B cell (primary cell): Measurements from ENCODE around the gene GPR25. TPM values are rescaled to one million over a fixed set of nuclear protein-coding genes. Genes with fewer than 3 reads are reported as not detected.

Experiments used
- ATAC-seq: fragments of 200-7000 bp; cut with Tn5 transposase; one replicate; pipeline ENCODE4 v1.10.0; 2021; ENCODE audit warnings: low read depth, mild to moderate bottlenecking, moderate number of reproducible peaks, moderate library complexity
- CTCF ChIA-PET: fragments of 350-600 bp; sonication (Branson Sonifier 250); formaldehyde crosslinking; loops from one replicate; lab custom pipeline; 2021; ENCODE audit warnings: antibody characterized with exemption, inconsistent platforms; lab: Charles Lee
- POLR2A ChIA-PET: fragments of 350-600 bp; sonication (Branson Sonifier 250); formaldehyde crosslinking; loops from one replicate; lab custom pipeline; 2021; ENCODE audit warnings: antibody characterized with exemption; lab: Charles Lee
- DNase-seq: peaks from one replicate; pipeline ENCODE4 v3.0.0; 2013
- H2AFZ ChIP-seq: 2 replicates; pipeline ENCODE4 v1.6.1; 2012; ENCODE audit warnings: mild to moderate bottlenecking, low read depth, low read length; ENCODE audit not compliant: insufficient read depth, poor library complexity, severe bottlenecking
- H3K27ac ChIP-seq, 2 donors: 1 replicate in 1 of 2; 2 replicates in 1 of 2; pipeline ENCODE4 v1.5.1; 2012 to 2013; ENCODE audit warnings: low read length in 2 of 2, mild to moderate bottlenecking in 2 of 2, moderate library complexity in 1 of 2
- H3K27me3 ChIP-seq, 4 experiments: fragments of 200-600 bp in 1 of 4; sonication (generic) in 1 of 4; replicated peaks in 1 of 4; 1 replicate in 2 of 4; 2 replicates in 2 of 4; pipeline versions ENCODE4 v1.6.1 to v1.7.0; 2013 to 2016; ENCODE audit warnings: low read length in 3 of 4, mild to moderate bottlenecking in 2 of 4, mixed read lengths in 1 of 4, moderate library complexity in 1 of 4; ENCODE audit not compliant: insufficient read depth in 4 of 4, control insufficient read depth in 3 of 4; ENCODE audit errors: control extremely low read depth in 1 of 4
- H3K36me3 ChIP-seq, 2 experiments: replicated peaks in 1 of 2; 1 replicate in 1 of 2; 2 replicates in 1 of 2; pipeline versions ENCODE4 v1.6.1 to v1.7.1; 2013; ENCODE audit warnings: low read length in 1 of 2; ENCODE audit not compliant: insufficient read depth in 2 of 2, control insufficient read depth in 1 of 2; ENCODE audit errors: control extremely low read depth in 1 of 2, extremely low read depth in 1 of 2
- H3K4me1 ChIP-seq, 2 donors: fragments of 200-600 bp in 1 of 2; sonication (generic) in 1 of 2; 1 replicate in 1 of 2; 2 replicates in 1 of 2; pipeline versions ENCODE4 v1.5.1 to v1.6.1; 2013 to 2017; ENCODE audit warnings: low read length in 2 of 2; ENCODE audit not compliant: control insufficient read depth in 2 of 2, insufficient read depth in 2 of 2
- H3K4me2 ChIP-seq: replicated peaks from 2 replicates; pipeline ENCODE3; 2012; ENCODE audit warnings: mild to moderate bottlenecking, low read depth, low read length; ENCODE audit not compliant: poor library complexity, severe bottlenecking
- H3K4me3 ChIP-seq, 5 experiments: fragments of 200-600 bp in 1 of 5; sonication (generic) in 1 of 5; 1 replicate in 3 of 5; 2 replicates in 2 of 5; pipeline versions ENCODE4 v1.5.1 to v1.7.0; 2011 to 2016; ENCODE audit warnings: low read length in 4 of 5, mild to moderate bottlenecking in 4 of 5, low read depth in 2 of 5, control low read depth in 1 of 5, moderate library complexity in 1 of 5; ENCODE audit not compliant: insufficient read depth in 1 of 5; ENCODE audit errors: control extremely low read depth in 1 of 5, extremely low read depth in 1 of 5
- H3K79me2 ChIP-seq: fragments of 200-600 bp; sonication (generic); one replicate; pipeline ENCODE4 v1.6.0; 2016; ENCODE audit warnings: low read length; ENCODE audit not compliant: control insufficient read depth, insufficient read depth
- H3K9ac ChIP-seq: fragments of 200-600 bp; sonication (generic); 2 replicates; pipeline ENCODE4 v1.6.1; 2017; ENCODE audit warnings: mild to moderate bottlenecking, low read length, moderate library complexity
- H3K9me3 ChIP-seq, 3 donors: one replicate each; pipeline versions ENCODE4 v1.6.1 to v1.7.1; 2013; ENCODE audit warnings: low read length in 2 of 3; ENCODE audit not compliant: control insufficient read depth in 2 of 3, insufficient read depth in 1 of 3; ENCODE audit errors: control extremely low read depth in 1 of 3
- H4K20me1 ChIP-seq: 2 replicates; pipeline ENCODE4 v1.6.0; 2012; ENCODE audit warnings: mild to moderate bottlenecking, low read length; ENCODE audit not compliant: insufficient read depth, control insufficient read depth, poor library complexity, severe bottlenecking
- H3K27ac Mint-ChIP-seq: one replicate; pipeline ENCODE4 v1.8.0; 2021; ENCODE audit warnings: mixed read lengths
- H3K27me3 Mint-ChIP-seq: one replicate; pipeline ENCODE4 v1.8.0; 2021; ENCODE audit warnings: mixed read lengths
- H3K4me1 Mint-ChIP-seq: one replicate; pipeline ENCODE4 v1.8.0; 2021; ENCODE audit warnings: mixed read lengths
- H3K4me3 Mint-ChIP-seq: one replicate; pipeline ENCODE4 v1.8.0; 2021; ENCODE audit warnings: mixed read lengths
- H3K9me3 Mint-ChIP-seq: one replicate; pipeline ENCODE4 v1.8.0; 2022; ENCODE audit warnings: mixed read lengths; ENCODE audit not compliant: insufficient read depth
- CTCF ChIP-seq: fragments of 200-600 bp; IDR thresholded peaks from one replicate; pipeline ENCODE4 v1.8.0; 2022; ENCODE audit warnings: antibody characterized with exemption, mild to moderate bottlenecking
- EZH2 ChIP-seq: IDR thresholded peaks from 2 replicates; pipeline ENCODE4 v1.6.1; 2012; ENCODE audit warnings: borderline replicate concordance, low read depth, mild to moderate bottlenecking, moderate library complexity, low read length; ENCODE audit not compliant: insufficient read depth, poor library complexity, severe bottlenecking
- WGBS: methylation state at CpG from one replicate; pipeline ENCODE4 v1.1.5; 2013; ENCODE audit warnings: missing lambda C conversion rate; ENCODE audit not compliant: insufficient coverage; 5-methylcytosine and 5-hydroxymethylcytosine counted together
- intact Hi-C: fragments of 100-400 bp; cut with micrococcal nuclease; formaldehyde crosslinking; loops from one replicate; pipeline ENCODE4 v1.10.0; 2022
- polyA plus RNA-seq: library from polyadenylated mRNA; depleted of rRNA; stranded (reverse); fragments of >200 nt; gene quantifications from 2 replicates; pipeline ENCODE4 v1.2.3, GENCODE V29; 2012
- total RNA-seq, 2 donors: library from RNA; stranded (reverse); fragments of 120-200 nt in 1 of 2; gene quantifications; 1 replicate in 1 of 2; 2 replicates in 1 of 2; pipeline versions ENCODE4 v1.2.3 to v1.2.4, GENCODE V29; 2013 to 2022

The GPR25 gene
- total and polyA plus RNA-seq, 2 donors (not counting 1 experiment from before 2014, with no cell fraction given), result 1.8 to 3.1 TPM

DNA sequence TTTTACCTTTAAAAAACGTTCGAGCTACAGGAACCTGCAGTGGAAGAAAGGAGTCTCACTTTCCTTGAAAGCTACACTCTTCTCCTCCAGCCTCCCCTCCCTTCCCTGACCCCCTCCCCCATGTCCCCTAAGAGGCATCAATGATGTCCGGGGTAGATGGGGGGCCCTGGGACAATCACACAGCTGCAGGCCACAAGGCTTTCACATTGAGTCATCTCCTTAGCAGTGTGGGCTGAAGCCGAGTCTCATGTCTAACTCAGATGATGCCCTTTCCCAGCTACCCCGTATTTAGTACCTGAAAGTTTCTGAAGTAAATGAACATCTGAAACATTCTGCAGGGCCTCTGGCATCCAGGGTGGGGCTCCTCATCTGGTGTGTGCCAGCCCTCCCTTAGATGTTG, 6.3 kb upstream of the GPR25 start:
- no peak overlapping the region for H3K27ac Mint-ChIP-seq
- H2AFZ ChIP-seq, result no peak overlapping the region
- H3K4me2 ChIP-seq, result no peak overlapping the region
- H3K27ac ChIP-seq, result no peak overlapping the region
- ChIA-PET CTCF (interaction anchor here (1.5 to 2.6 kb wide), 4 partner anchors 21 to 113 kb away, joined by 4 to 9 read pairs (median 6); no protein-coding TSS in a partner anchor), POLR2A (no interaction called here)
- H3K9me3 Mint-ChIP-seq, result no peaks in the 10 kb centered on the region
- H3K9ac ChIP-seq, result no peak overlapping the region
- 72% methylated on average over 3 of the region's 5 CpGs for WGBS
- peaks cover 19 to 54% of the 10 kb centered on the region in 2 donors for H3K4me1 ChIP-seq
- H3K79me2 ChIP-seq, result no peaks in the 10 kb centered on the region
- intact Hi-C loops, result no loop called here
- no peaks in the 10 kb centered on the region for H4K20me1 ChIP-seq
- ATAC-seq, result peak; percentile 23
- DNase-seq, result no peak
- H3K4me3 ChIP-seq, result no peak overlapping the region
- H3K4me3 Mint-ChIP-seq, result no peak overlapping the region
- H3K27me3 ChIP-seq, result no peaks in the 10 kb centered on the region
- no peak for TF ChIP-seq CTCF
- no peak for TF ChIP-seq EZH2
- H3K9me3 ChIP-seq, result no peaks in the 10 kb centered on the region
- no peaks in the 10 kb centered on the region for H3K27me3 Mint-ChIP-seq
- H3K36me3 ChIP-seq, result no peaks in the 10 kb centered on the region
- peaks cover 62% of the 10 kb centered on the region for H3K4me1 Mint-ChIP-seq

DNA sequence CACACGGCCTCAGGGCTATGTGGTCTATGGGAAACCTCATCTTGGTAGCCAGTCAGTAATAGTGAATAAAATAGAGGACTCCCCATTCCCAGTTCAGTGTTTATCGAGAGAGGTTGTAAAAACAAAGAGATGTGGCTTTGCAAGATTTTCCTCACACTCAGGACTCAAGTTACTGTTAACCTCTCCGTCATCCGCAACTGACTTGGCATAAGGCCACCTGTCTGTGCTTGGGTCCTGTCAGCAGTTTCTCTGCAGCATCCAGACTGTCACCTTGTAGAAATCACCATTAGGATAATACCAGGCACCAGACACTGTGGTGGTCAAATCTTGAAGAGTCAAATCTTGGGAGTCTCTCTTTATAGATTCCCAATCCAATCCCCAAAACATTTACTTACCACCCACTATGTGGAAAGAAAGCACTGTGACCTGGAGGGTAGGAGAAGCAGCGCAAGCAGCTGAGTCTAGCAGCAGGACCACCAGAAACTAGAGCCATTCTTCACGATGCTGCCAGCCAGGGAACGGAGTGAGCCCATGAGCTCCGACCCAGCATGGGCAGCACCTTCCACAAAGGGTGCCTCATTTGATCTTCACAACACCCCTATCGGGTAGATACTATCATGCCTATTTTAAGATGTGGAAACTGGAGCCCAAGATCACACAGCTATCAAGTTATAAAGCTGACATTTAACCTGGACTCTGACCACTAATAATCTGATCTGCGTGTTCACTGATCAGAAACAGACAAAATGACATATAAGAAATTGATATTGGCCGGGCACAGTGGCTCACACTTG, 5.6 kb upstream of the GPR25 start:
- no peak overlapping the region for H3K27ac Mint-ChIP-seq
- Histone ChIP-seq H3K27me3 (no peaks in the 10 kb centered on the region), H3K79me2 (no peaks in the 10 kb centered on the region), H2AFZ (no peak overlapping the region), H3K4me1 (peaks cover 23 to 61% of the 10 kb centered on the region in 2 donors), H4K20me1 (no peaks in the 10 kb centered on the region), H3K4me3 (no peak overlapping the region), H3K9me3 (no peaks in the 10 kb centered on the region), H3K36me3 (no peaks in the 10 kb centered on the region), H3K9ac (no peak overlapping the region), H3K4me2 (no peak overlapping the region), H3K27ac (no peak overlapping the region)
- 88% methylated on average over 9 of the region's 11 CpGs for WGBS
- intact Hi-C loops, result no loop called here
- ChIA-PET POLR2A (interaction anchor here (0.5 to 1.0 kb wide), 2 partner anchors 10 to 21 kb away, joined by 3 to 5 read pairs; no protein-coding TSS in a partner anchor), CTCF (interaction anchor here (0.7 to 2.6 kb wide), 5 partner anchors 21 to 519 kb away, joined by 3 to 9 read pairs (median 4); no protein-coding TSS in a partner anchor)
- ATAC-seq, result no peak
- no peak for TF ChIP-seq CTCF
- no peak for TF ChIP-seq EZH2
- peaks cover 64% of the 10 kb centered on the region for H3K4me1 Mint-ChIP-seq
- no peak for DNase-seq
- H3K4me3 Mint-ChIP-seq, result no peak overlapping the region
- H3K27me3 Mint-ChIP-seq, result peaks cover 4% of the 10 kb centered on the region
- H3K9me3 Mint-ChIP-seq, result no peaks in the 10 kb centered on the region
